Measurements from ENCODE around the gene AGBL1.
A peak's percentile ranks its signal among the peaks of the same experiment; 100 is the strongest.

The AGBL1 gene

GRCh38 chr15:86164232-86164898 is 84.7 kb downstream of the AGBL1 start:
- CTCF ChIA-PET: interaction anchor here (0.6 kb wide), 1 partner anchor 12 kb away, joined by 3 read pairs; no protein-coding TSS in a partner anchor
- H3K27ac ChIP-seq (ENCODE audit: extremely low read depth, low read depth, low read length): peak overlapping the region; percentile 91
- POLR2A ChIA-PET: interaction anchor here (0.6 kb wide), 1 partner anchor 480 kb away, joined by 4 read pairs; no protein-coding TSS in a partner anchor
- TF ChIP-seq ZNF362 (tag by site-specific recombination; IDR thresholded peaks at IDR 0.05) (no peak), KLF7 (tag by site-specific recombination; IDR thresholded peaks at IDR 0.05; ENCODE audit: borderline replicate concordance) (no peak), SP3 (tag by site-specific recombination; IDR thresholded peaks at IDR 0.05) (no peak), MEIS1 (CRISPR knock-in tag; IDR thresholded peaks at IDR 0.05; ENCODE audit: borderline replicate concordance) (peak; percentile 81; the same call in 1 of the 2 replicates), ZNF777 (tag by site-specific recombination; IDR thresholded peaks at IDR 0.05; ENCODE audit: borderline replicate concordance) (no peak), ZNF624 (tag by site-specific recombination; IDR thresholded peaks at IDR 0.05) (no peak), ZFP3 (tag by site-specific recombination; IDR thresholded peaks at IDR 0.05; ENCODE audit: low read depth) (no peak), ZNF433 (tag by site-specific recombination; IDR thresholded peaks at IDR 0.05; ENCODE audit: low read depth) (no peak), ZNF600 (tag by site-specific recombination; IDR thresholded peaks at IDR 0.05) (no peak), ZNF664 (tag by site-specific recombination; IDR thresholded peaks at IDR 0.05) (no peak), KLF10 (tag by site-specific recombination; IDR thresholded peaks at IDR 0.05) (no peak), BCL6B (tag by site-specific recombination; IDR thresholded peaks at IDR 0.05) (no peak), ZEB2 (tag by site-specific recombination; IDR thresholded peaks at IDR 0.05) (0 out of 2 replicates have a peak, but pooled peaks have one; percentile 39), FEZF1 (tag by site-specific recombination; IDR thresholded peaks at IDR 0.05) (no peak), ZNF514 (tag by site-specific recombination; IDR thresholded peaks at IDR 0.05) (no peak), ZXDB (tag by site-specific recombination; IDR thresholded peaks at IDR 0.05) (no peak), KLF8 (tag by site-specific recombination; IDR thresholded peaks at IDR 0.05) (peak; percentile 65; the same call in 1 of the 2 replicates), ZNF16 (tag by site-specific recombination; IDR thresholded peaks at IDR 0.05; ENCODE audit: low read depth) (no peak), ZNF155 (tag by site-specific recombination; IDR thresholded peaks at IDR 0.05) (no peak), ZNF747 (tag by site-specific recombination; IDR thresholded peaks at IDR 0.05) (no peak), ZNF518A (tag by site-specific recombination; conservative IDR thresholded peaks at IDR 0.05; ENCODE audit: low read depth) (no peak), EGR2 (tag by site-specific recombination; IDR thresholded peaks at IDR 0.05; ENCODE audit: low read depth) (no peak), SP2 (tag by site-specific recombination; IDR thresholded peaks at IDR 0.05) (no peak), ZNF548 (tag by site-specific recombination; IDR thresholded peaks at IDR 0.05) (no peak), RBAK (tag by site-specific recombination; IDR thresholded peaks at IDR 0.05) (no peak), ZNF391 (tag by site-specific recombination; IDR thresholded peaks at IDR 0.05; ENCODE audit: borderline replicate concordance, low read depth) (no peak), ZIC2 (tag by site-specific recombination; IDR thresholded peaks at IDR 0.05) (no peak), ZNF138 (tag by site-specific recombination; IDR thresholded peaks at IDR 0.05; ENCODE audit: borderline replicate concordance) (no peak), ZNF274 (IDR thresholded peaks at IDR 0.05; ENCODE audit: low read length) (no peak), ZNF274 (tag by site-specific recombination; IDR thresholded peaks at IDR 0.05; ENCODE audit: borderline replicate concordance) (no peak), SALL2 (tag by site-specific recombination; IDR thresholded peaks at IDR 0.05; ENCODE audit: borderline replicate concordance) (no peak)
- TF ChIP-seq, protein P1, sequence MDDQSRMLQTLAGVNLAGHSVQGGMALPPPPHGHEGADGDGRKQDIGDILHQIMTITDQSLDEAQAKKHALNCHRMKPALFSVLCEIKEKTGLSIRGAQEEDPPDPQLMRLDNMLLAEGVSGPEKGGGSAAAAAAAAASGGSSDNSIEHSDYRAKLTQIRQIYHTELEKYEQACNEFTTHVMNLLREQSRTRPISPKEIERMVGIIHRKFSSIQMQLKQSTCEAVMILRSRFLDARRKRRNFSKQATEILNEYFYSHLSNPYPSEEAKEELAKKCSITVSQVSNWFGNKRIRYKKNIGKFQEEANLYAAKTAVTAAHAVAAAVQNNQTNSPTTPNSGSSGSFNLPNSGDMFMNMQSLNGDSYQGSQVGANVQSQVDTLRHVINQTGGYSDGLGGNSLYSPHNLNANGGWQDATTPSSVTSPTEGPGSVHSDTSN (CRISPR knock-in tag; IDR thresholded peaks at IDR 0.05): no peak

More at GRCh38 chr15:86164232-86164898, 84.7 kb downstream of the AGBL1 start:
- Histone ChIP-seq H3K36me3 (ENCODE audit: control insufficient read depth in 2 of 2, insufficient read depth in 1 of 2, low read length in 2 of 2) (no peaks in the 10 kb centered on the region; a peak in 1 of 3 replicates), H3K4me1 (ENCODE audit: control insufficient read depth, insufficient read depth, low read length) (peaks cover 25% of the 10 kb centered on the region), H3K4me3 (ENCODE audit: low read depth, low read length) (no peak overlapping the region), H3K9me3 (ENCODE audit: control insufficient read depth, insufficient read depth, low read depth, low read length) (no peaks in the 10 kb centered on the region)
